ENCODE results near the gene PDE10A.

The PDE10A gene

DNA sequence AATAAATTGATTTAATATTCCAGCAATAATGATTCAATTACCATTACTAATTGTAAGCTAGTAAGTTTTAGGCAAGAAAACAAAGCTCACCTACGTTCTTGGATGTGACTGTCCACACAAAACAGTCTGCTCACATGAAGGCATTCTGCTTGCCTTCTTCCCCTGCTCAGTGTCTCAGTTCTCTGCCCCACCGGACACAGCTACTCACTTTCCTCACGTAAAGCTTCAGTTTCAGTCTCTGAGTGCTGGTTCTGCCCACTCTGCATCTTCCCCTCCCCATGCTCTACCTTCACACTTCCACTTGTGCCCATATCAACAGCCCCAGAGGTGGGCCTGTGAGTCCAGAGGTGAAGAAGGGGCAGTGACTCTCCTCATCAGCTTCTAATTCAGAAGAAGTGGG, 279.7 kb downstream of the PDE10A start:
- TF ChIP-seq SIN3A (IDR thresholded peaks at IDR 0.05; ENCODE audit: borderline replicate concordance, insufficient read depth, low read length) (no peak), REST (IDR thresholded peaks at IDR 0.05; ENCODE audit: insufficient read depth in 1 of 2, low read depth in 2 of 2, low read length in 2 of 2) (no peak), POLR2AphosphoS5 (IDR thresholded peaks at IDR 0.05; ENCODE audit: low read depth, low read length) (no peak), TAF1 (IDR thresholded peaks at IDR 0.05; ENCODE audit: borderline replicate concordance, insufficient read depth, low read length) (no peak), FOXP2 (optimal IDR thresholded peaks at IDR 0.05; ENCODE audit: borderline replicate concordance, extremely low read depth, extremely low read length, insufficient read depth) (no peak)

DNA sequence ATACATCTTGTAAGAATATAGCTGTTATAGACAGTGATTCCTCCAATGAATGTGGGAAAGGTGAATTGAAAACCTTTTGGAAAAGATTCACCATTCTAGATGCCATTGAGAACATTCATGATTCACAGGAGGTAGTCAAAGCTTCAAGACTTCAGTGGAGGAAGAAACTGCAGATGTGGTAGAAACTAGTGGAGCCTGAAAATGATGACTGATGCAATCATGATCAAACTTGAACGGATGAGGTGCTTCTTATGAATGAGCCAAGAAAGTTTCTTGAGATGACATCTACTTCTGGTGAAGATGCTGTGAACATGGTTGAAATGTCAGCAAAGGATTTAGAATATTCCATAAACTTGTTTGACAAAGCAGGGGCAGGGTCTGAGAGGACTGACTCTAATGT, 286.9 kb downstream of the PDE10A start:
- TF ChIP-seq POLR2AphosphoS5 (IDR thresholded peaks at IDR 0.05; ENCODE audit: low read depth, low read length) (no peak), SIN3A (IDR thresholded peaks at IDR 0.05; ENCODE audit: borderline replicate concordance, insufficient read depth, low read length) (no peak), TAF1 (IDR thresholded peaks at IDR 0.05; ENCODE audit: borderline replicate concordance, insufficient read depth, low read length) (no peak), FOXP2 (optimal IDR thresholded peaks at IDR 0.05; ENCODE audit: borderline replicate concordance, extremely low read depth, extremely low read length, insufficient read depth) (no peak), REST (IDR thresholded peaks at IDR 0.05; ENCODE audit: insufficient read depth in 1 of 2, low read depth in 2 of 2, low read length in 2 of 2) (no peak)

DNA sequence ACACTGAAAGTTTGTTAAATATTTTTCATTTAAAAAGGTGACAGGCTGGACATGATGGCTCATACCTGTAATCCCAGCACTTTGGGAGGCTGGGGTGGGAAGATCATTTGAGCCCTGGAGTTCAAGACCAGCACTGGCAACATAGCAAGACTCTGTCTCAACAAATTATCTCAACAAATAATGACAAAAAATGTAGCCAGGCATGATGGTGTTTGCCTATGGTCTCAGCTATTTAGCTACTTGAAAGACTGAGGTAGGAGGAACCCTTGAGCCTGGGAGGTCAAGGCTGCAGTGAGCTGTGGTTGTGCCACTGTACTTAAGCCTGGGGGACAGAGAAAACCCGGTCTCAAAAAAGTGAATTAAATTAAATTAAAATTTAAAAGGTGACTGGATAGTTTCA, 297.7 kb downstream of the PDE10A start:
- no peak for TF ChIP-seq POLR2AphosphoS5 (IDR thresholded peaks at IDR 0.05; ENCODE audit: low read depth, low read length)
- TF ChIP-seq SIN3A (IDR thresholded peaks at IDR 0.05; ENCODE audit: borderline replicate concordance, insufficient read depth, low read length) = no peak
- no peak for TF ChIP-seq TAF1 (IDR thresholded peaks at IDR 0.05; ENCODE audit: borderline replicate concordance, insufficient read depth, low read length)
- TF ChIP-seq FOXP2 (optimal IDR thresholded peaks at IDR 0.05; ENCODE audit: borderline replicate concordance, extremely low read depth, extremely low read length, insufficient read depth) = no peak
- TF ChIP-seq REST (IDR thresholded peaks at IDR 0.05; ENCODE audit: insufficient read depth in 1 of 2, low read depth in 2 of 2, low read length in 2 of 2) = no peak

DNA sequence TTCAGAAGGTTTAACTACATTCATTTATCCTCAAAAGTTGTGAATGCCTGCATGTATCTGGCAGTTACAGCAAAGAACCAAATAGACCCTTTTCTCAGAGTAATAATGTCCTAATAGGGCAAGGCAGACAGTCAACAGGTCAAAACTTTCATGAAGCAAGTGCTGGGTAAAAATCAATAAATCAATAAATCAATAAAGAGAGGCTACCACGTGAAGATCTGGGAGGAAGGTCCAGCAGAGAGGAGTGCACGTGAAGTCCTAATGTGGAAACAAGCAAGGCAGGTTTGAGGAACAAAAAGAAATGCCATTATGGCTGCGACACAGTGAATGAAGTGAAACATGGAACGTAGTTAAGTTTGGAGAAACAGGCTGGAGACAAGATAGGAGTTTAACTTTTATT, 317.3 kb downstream of the PDE10A start:
- TF ChIP-seq SIN3A (IDR thresholded peaks at IDR 0.05; ENCODE audit: borderline replicate concordance, insufficient read depth, low read length) = no peak
- no peak for TF ChIP-seq TAF1 (IDR thresholded peaks at IDR 0.05; ENCODE audit: borderline replicate concordance, insufficient read depth, low read length)
- no peak for TF ChIP-seq FOXP2 (optimal IDR thresholded peaks at IDR 0.05; ENCODE audit: borderline replicate concordance, extremely low read depth, extremely low read length, insufficient read depth)
- TF ChIP-seq POLR2AphosphoS5 (IDR thresholded peaks at IDR 0.05; ENCODE audit: low read depth, low read length) = no peak
- TF ChIP-seq REST (IDR thresholded peaks at IDR 0.05; ENCODE audit: insufficient read depth in 1 of 2, low read depth in 2 of 2, low read length in 2 of 2) = no peak

- TF ChIP-seq SIN3A (IDR thresholded peaks at IDR 0.05; ENCODE audit: borderline replicate concordance, insufficient read depth, low read length) = no peak
Observed at GRCh38 chr6:165340532-165340931, 322.5 kb downstream of the PDE10A start.

Data from PFSK-1 (cell line).